DND-41 (cell line): ENCODE results near the gene GRAP2.
A peak's percentile ranks its signal among the peaks of the same experiment; 100 is the strongest.

Experiments
- ATAC-seq: fragments of 200-7000 bp; cut with Tn5 transposase; 3 replicates; pipeline ENCODE4 v1.9.1; 2021; ENCODE audit warnings: low read depth; ENCODE audit not compliant: insufficient read depth
- DNase-seq: peaks from one replicate; pipeline ENCODE4 v3.0.0-alpha.2; 2020
- H2AFZ ChIP-seq: 2 replicates; pipeline ENCODE4 v1.6.0; 2012; ENCODE audit warnings: low read depth, low read length
- H3K27ac ChIP-seq: 2 replicates; pipeline ENCODE4 v1.5.1; 2012; ENCODE audit warnings: low read length, inconsistent platforms
- H3K27me3 ChIP-seq: fragments of 200-600 bp; sonication (generic); 2 replicates; pipeline ENCODE4 v1.6.0; 2012; ENCODE audit warnings: low read length, mild to moderate bottlenecking, inconsistent platforms; ENCODE audit not compliant: insufficient read depth, poor library complexity
- H3K36me3 ChIP-seq: 2 replicates; pipeline ENCODE4 v1.5.1; 2012; ENCODE audit warnings: low read length, inconsistent platforms; ENCODE audit not compliant: insufficient read depth
- H3K4me1 ChIP-seq: 2 replicates; pipeline ENCODE4 v1.5.1; 2012; ENCODE audit warnings: mild to moderate bottlenecking, low read length; ENCODE audit not compliant: insufficient read depth
- H3K4me2 ChIP-seq: 2 replicates; pipeline ENCODE4 v1.6.0; 2012; ENCODE audit warnings: mild to moderate bottlenecking, moderate library complexity, low read length, inconsistent platforms; ENCODE audit not compliant: insufficient read depth
- H3K4me3 ChIP-seq, 2 experiments: fragments of 200-600 bp in 1 of 2; shearing (Covaris generic) in 1 of 2; 2 replicates each; pipeline ENCODE4 v1.5.1; 2012 to 2016; ENCODE audit warnings: inconsistent platforms in 2 of 2, low read length in 2 of 2, mild to moderate bottlenecking in 2 of 2, low read depth in 1 of 2, moderate library complexity in 1 of 2
- H3K79me2 ChIP-seq: 2 replicates; pipeline ENCODE4 v1.6.0; 2012; ENCODE audit warnings: low read length, inconsistent platforms; ENCODE audit not compliant: insufficient read depth
- H3K9ac ChIP-seq: 2 replicates; pipeline ENCODE4 v1.6.0; 2012; ENCODE audit warnings: low read depth, mild to moderate bottlenecking, inconsistent platforms, low read length, moderate library complexity
- H3K9me3 ChIP-seq: 2 replicates; pipeline ENCODE4 v1.5.1; 2012; ENCODE audit warnings: low read length, moderate library complexity, mild to moderate bottlenecking, inconsistent platforms; ENCODE audit not compliant: insufficient read depth, severe bottlenecking
- H4K20me1 ChIP-seq: 2 replicates; pipeline ENCODE4 v1.6.0; 2012; ENCODE audit warnings: low read length; ENCODE audit not compliant: insufficient read depth
- EZH2 ChIP-seq: IDR thresholded peaks from 3 replicates; pipeline ENCODE4 v1.6.1; 2012; ENCODE audit warnings: borderline replicate concordance, low read depth, mild to moderate bottlenecking, moderate library complexity, low read length, inconsistent platforms; ENCODE audit not compliant: severe bottlenecking
- TF ChIP-seq, protein P1 (sequence below): IDR thresholded peaks from 2 replicates; pipeline ENCODE4 v1.5.1; 2012; ENCODE audit warnings: borderline replicate concordance, low read length, moderate library complexity, mild to moderate bottlenecking; ENCODE audit not compliant: poor library complexity, severe bottlenecking; ENCODE audit errors: extremely low read depth

GRAP2 gene

DNA sequence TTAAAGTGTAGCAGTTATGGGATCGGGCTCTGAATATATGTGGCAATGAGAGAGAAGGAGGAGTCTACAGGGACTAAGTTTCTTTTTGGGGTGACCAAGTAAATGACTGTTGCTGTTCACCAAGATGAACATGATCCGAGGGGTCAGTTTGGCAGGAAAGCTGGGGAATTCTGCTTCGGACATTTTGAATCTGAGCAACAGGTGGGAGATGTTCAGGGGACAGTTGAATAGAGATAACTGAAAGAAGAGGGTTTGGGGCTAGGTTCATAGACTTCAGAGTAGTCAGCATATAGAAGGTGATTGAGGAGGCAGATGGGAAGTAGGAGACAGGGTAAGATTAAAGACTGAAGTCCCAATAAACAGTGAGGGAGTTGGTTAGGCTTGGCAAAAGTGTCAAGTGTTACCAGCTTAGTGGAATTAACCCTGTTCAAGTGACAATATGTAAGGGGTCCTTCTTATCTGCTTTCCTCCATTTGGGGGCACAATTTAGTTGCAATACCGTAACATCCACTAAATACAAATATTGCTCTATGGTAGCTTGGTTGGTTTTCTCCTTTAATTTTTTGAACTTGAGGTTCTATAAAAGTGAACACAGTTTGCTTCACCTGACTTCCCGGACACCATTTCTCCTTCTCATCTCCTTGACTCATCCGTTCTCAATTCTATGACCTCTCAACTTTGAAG, 4.4 kb upstream of the GRAP2 start:
- Histone ChIP-seq H2AFZ (no peak overlapping the region; the same call in 1 of the 2 replicates), H4K20me1 (no peaks in the 10 kb centered on the region), H3K27ac (no peak overlapping the region)

DNA sequence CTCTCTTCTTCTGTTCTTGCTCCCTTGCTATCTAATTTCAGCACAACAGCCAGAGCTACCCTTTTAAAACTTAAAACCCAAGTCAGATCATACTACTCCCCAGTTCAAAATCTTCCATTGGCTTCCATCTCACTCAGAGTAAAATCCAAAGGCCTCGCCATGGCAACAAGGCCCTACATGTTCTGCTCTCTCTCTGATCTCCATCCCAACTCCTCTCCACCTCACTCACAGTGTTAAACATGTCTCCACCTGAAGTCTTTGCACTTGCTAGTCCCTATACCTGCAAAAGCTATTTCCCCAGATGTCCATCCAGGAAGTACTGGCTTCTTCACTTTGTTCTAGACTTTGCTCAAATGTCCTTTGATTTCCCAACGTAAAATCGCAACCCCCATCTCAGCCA, 3.0 kb upstream of the GRAP2 start:
- TF ChIP-seq, protein P1, sequence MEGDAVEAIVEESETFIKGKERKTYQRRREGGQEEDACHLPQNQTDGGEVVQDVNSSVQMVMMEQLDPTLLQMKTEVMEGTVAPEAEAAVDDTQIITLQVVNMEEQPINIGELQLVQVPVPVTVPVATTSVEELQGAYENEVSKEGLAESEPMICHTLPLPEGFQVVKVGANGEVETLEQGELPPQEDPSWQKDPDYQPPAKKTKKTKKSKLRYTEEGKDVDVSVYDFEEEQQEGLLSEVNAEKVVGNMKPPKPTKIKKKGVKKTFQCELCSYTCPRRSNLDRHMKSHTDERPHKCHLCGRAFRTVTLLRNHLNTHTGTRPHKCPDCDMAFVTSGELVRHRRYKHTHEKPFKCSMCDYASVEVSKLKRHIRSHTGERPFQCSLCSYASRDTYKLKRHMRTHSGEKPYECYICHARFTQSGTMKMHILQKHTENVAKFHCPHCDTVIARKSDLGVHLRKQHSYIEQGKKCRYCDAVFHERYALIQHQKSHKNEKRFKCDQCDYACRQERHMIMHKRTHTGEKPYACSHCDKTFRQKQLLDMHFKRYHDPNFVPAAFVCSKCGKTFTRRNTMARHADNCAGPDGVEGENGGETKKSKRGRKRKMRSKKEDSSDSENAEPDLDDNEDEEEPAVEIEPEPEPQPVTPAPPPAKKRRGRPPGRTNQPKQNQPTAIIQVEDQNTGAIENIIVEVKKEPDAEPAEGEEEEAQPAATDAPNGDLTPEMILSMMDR: no peak
- TF ChIP-seq EZH2: no peak
- H3K27ac ChIP-seq: peak overlapping the region; percentile 4; the same call in 1 of the 2 replicates
- H3K9me3 ChIP-seq: no peaks in the 10 kb centered on the region
- peaks cover 19% of the 10 kb centered on the region for H3K79me2 ChIP-seq
- H3K9ac ChIP-seq: no peak overlapping the region
- H2AFZ ChIP-seq: no peak overlapping the region
- DNase-seq (no peak), ATAC-seq (no peak)
- H3K36me3 ChIP-seq: no peaks in the 10 kb centered on the region
- no peaks in the 10 kb centered on the region for H3K27me3 ChIP-seq
- H4K20me1 ChIP-seq: no peaks in the 10 kb centered on the region
- H3K4me3 ChIP-seq: no peak overlapping the region
- no peak overlapping the region for H3K4me2 ChIP-seq
- H3K4me1 ChIP-seq: peaks cover 33% of the 10 kb centered on the region

More for the DNA sequence above, 4.4 kb upstream of the GRAP2 start:
- no peaks in the 10 kb centered on the region for H3K9me3 ChIP-seq
- H3K4me3 ChIP-seq: no peak overlapping the region
- no peak overlapping the region for H3K4me2 ChIP-seq
- peaks cover 32% of the 10 kb centered on the region for H3K4me1 ChIP-seq
- H3K36me3 ChIP-seq: no peaks in the 10 kb centered on the region
- H3K79me2 ChIP-seq: peaks cover 5% of the 10 kb centered on the region
- no peak for TF ChIP-seq EZH2
- TF ChIP-seq, protein P1: peak; percentile 51
- H3K9ac ChIP-seq: no peak overlapping the region
- DNase-seq: no peak
- H3K27me3 ChIP-seq: no peaks in the 10 kb centered on the region
- no peak for ATAC-seq

DNA sequence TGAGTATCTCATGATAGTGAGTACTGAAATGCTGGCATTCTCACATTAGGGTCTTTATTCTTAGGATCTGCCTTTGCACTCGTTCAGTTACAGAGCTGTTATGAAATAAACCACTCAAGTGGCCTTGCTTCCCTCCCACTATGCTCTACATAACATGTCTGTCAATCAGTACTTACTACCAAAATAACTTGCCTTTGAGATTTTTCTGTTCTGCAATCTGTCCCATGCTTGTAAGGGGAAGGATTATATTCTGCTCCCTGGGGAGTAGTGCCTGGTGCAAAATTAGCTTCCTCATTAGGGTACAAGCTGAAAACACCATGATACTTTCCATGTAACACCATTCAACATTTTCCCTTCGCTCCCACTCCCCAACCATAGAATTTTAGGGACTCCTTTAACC, 1.9 kb upstream of the GRAP2 start:
- TF ChIP-seq EZH2: no peak
- TF ChIP-seq, protein P1: no peak
- Histone ChIP-seq H3K79me2 (peaks cover 31% of the 10 kb centered on the region), H3K4me1 (peaks cover 44% of the 10 kb centered on the region), H3K27ac (peak overlapping the region; percentile 48), H2AFZ (peak overlapping the region; percentile 9; the same call in 1 of the 2 replicates), H4K20me1 (no peaks in the 10 kb centered on the region), H3K4me2 (no peak overlapping the region), H3K9me3 (no peaks in the 10 kb centered on the region), H3K36me3 (no peaks in the 10 kb centered on the region), H3K9ac (no peak overlapping the region), H3K27me3 (no peaks in the 10 kb centered on the region), H3K4me3 (no peak overlapping the region)
- ATAC-seq (no peak), DNase-seq (no peak)
